ENCODE data around the gene PARP12. TPM values are rescaled to one million over a fixed set of nuclear protein-coding genes. Genes with fewer than 3 reads are reported as not detected.

The PARP12 gene
- total RNA-seq, 4 donors from 2014 or later: 37.4 to 46.9 (median 38.9) TPM

DNA sequence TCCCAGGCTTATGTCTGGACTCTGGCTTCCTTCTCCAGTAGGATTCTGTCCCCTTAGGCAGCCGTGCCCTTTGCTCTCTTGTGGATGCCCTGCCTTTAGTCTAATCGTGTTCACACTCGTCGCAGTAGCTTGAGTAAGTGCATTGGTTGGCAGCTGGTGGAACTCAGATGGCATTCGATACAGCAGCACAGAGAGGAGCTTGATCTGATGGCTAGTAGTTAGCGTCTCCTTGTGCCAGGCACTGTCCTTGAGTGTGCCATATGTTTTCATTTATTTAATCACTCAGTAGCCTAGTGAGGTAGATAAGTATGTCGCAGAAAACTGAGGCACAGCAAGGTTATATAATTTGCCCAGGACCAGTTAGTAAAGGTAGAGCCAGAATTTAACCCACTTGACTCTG, 18.2 kb upstream of the PARP12 start:
- no peak for DNase-seq
- TF ChIP-seq POLR2A (IDR thresholded peaks at IDR 0.05): no peak
- TF ChIP-seq, protein P1, sequence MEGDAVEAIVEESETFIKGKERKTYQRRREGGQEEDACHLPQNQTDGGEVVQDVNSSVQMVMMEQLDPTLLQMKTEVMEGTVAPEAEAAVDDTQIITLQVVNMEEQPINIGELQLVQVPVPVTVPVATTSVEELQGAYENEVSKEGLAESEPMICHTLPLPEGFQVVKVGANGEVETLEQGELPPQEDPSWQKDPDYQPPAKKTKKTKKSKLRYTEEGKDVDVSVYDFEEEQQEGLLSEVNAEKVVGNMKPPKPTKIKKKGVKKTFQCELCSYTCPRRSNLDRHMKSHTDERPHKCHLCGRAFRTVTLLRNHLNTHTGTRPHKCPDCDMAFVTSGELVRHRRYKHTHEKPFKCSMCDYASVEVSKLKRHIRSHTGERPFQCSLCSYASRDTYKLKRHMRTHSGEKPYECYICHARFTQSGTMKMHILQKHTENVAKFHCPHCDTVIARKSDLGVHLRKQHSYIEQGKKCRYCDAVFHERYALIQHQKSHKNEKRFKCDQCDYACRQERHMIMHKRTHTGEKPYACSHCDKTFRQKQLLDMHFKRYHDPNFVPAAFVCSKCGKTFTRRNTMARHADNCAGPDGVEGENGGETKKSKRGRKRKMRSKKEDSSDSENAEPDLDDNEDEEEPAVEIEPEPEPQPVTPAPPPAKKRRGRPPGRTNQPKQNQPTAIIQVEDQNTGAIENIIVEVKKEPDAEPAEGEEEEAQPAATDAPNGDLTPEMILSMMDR (IDR thresholded peaks at IDR 0.05): no peak
- Histone ChIP-seq H3K4me1 (no peaks in the 10 kb centered on the region), H3K36me3 (no peaks in the 10 kb centered on the region), H3K27me3 (no peaks in the 10 kb centered on the region), H3K4me3 (replicated peaks in 1 of 3) (no peak overlapping the region), H3K27ac (no peak overlapping the region), H3K9me3 (no peaks in the 10 kb centered on the region)
- 75 to 82% methylated on average over 7 of the region's 7 CpGs for WGBS, 2 donors
- intact Hi-C loops (cut with DNase I): no loop called here

DNA sequence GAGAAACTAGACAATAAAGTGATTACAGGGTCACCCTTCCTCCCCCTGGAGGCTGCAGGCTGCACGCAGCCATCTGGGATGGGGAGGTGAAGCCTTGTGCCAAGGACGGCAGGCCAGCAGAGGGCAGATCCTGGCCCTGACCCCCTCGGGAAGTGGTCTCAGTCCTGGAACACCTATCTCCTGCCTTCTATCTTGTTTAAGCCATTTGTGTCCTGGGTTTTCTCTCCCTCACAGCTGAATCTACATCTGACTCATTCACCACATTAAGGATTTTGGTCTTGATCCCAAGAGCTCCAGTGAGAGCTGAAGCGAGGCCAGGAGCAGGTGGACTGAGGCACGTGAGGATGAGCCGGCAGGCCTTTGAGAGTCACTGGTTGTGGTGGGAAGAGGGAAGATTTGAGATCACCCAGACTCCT, 16.4 kb upstream of the PARP12 start:
- no peak for DNase-seq
- TF ChIP-seq, protein P1 (IDR thresholded peaks at IDR 0.05): no peak
- no peak for TF ChIP-seq POLR2A (IDR thresholded peaks at IDR 0.05)
- H3K36me3 ChIP-seq: no peaks in the 10 kb centered on the region
- intact Hi-C loops (cut with DNase I): no loop called here
- H3K4me3 ChIP-seq (replicated peaks in 1 of 3): no peak overlapping the region
- WGBS, 2 donors: 54 to 60% methylated on average over 6 of the region's 6 CpGs
- no peak overlapping the region for H3K27ac ChIP-seq
- H3K27me3 ChIP-seq: no peaks in the 10 kb centered on the region
- no peaks in the 10 kb centered on the region for H3K4me1 ChIP-seq
- no peaks in the 10 kb centered on the region for H3K9me3 ChIP-seq

DNA sequence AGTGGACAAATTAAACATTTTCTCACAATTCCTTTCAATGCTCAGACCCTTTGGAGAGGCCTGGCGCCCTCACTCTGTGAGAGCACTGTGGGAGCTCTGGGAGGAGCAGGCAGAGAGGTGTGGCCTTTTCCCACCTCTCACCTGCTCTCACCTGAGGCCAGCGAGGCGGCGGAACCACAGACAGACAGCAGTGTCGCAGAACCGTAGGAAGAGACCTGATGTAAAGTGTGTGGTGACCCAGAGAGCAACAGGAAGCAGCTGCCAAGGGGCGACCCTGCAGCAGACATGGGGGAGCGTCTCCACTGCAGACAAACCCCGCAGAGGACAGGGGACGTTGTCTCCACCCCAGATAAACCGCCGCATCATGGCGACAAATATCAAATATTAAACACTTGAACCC, 15.6 kb upstream of the PARP12 start:
- WGBS, 2 donors: 84 to 88% methylated on average over 13 of the region's 13 CpGs
- no peaks in the 10 kb centered on the region for H3K36me3 ChIP-seq

DNA sequence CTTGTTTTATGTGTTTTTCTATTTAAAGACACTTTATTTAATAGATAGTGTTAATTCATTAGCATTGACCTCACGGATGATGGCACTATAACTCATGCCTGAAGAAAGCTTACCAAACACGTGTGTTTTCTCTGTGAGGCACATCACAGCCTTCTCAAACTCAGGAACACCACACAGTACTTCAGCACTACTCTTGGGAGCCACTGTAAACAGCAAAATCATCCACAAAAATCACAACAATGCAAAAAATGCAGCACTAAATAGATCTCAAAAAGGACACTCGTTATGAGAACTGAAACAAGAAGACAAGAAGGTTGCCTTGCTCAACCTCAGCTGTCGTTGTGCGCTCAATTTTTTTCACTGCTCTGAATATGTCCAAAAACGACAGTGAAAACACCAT, 12.0 kb upstream of the PARP12 start:
- no peak for DNase-seq
- Histone ChIP-seq H3K27ac (no peak overlapping the region), H3K9me3 (no peaks in the 10 kb centered on the region), H3K36me3 (no peaks in the 10 kb centered on the region), H3K27me3 (no peaks in the 10 kb centered on the region), H3K4me3 (replicated peaks in 1 of 3) (no peak overlapping the region), H3K4me1 (no peaks in the 10 kb centered on the region)
- 79% methylated on average over 6 of the region's 6 CpGs for WGBS, 2 donors
- TF ChIP-seq POLR2A (IDR thresholded peaks at IDR 0.05): no peak
- TF ChIP-seq, protein P1 (IDR thresholded peaks at IDR 0.05): no peak
- intact Hi-C loops (cut with DNase I): no loop called here

More for the DNA sequence above, 15.6 kb upstream of the PARP12 start:
- Histone ChIP-seq H3K4me1 (no peaks in the 10 kb centered on the region), H3K4me3 (replicated peaks in 1 of 3) (no peak overlapping the region), H3K27me3 (no peaks in the 10 kb centered on the region), H3K27ac (no peak overlapping the region), H3K9me3 (no peaks in the 10 kb centered on the region)
- no peak for DNase-seq
- TF ChIP-seq POLR2A (IDR thresholded peaks at IDR 0.05): no peak
- TF ChIP-seq, protein P1 (IDR thresholded peaks at IDR 0.05): no peak
- intact Hi-C loops (cut with DNase I): no loop called here

DNA sequence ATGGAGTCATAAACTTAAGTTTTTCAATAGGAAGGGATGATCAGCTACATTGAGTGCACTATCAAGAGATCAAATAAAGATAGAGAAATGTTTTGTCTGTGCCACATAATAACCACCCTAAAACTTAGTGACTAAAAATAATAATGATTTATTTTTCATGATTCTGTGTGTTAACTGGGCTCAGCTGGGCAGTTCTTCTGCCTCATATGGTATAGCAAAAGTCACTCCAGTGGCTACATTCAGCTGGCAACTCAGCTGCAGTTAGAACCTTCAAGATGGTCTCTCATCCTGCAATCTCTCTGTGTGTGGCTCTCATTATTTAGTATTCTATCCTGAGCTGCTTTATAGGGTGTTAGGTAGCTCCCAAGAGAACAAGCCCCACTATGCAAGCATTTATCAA, 7.8 kb upstream of the PARP12 start:
- Histone ChIP-seq H3K4me1 (no peaks in the 10 kb centered on the region), H3K4me3 (replicated peaks in 1 of 3) (no peak overlapping the region), H3K9me3 (no peaks in the 10 kb centered on the region), H3K27ac (no peak overlapping the region), H3K27me3 (no peaks in the 10 kb centered on the region), H3K36me3 (no peaks in the 10 kb centered on the region)
- DNase-seq: no peak
- intact Hi-C loops (cut with DNase I): no loop called here
- TF ChIP-seq, protein P1 (IDR thresholded peaks at IDR 0.05): no peak

Data from thyroid gland (tissue), 4 donors.